Activated CD4-positive, alpha-beta T cell treated with anti-CD3 and anti-CD28 coated beads, Interleukin-2, amount 50 U/mL, for 24 hours (primary cell): Measurements from ENCODE around the gene NCF1.
"Not testable (repeated sequence)": the region's sequence is repeated elsewhere in the genome, so short reads cannot be mapped to it uniquely, and the experiment has no call there.

Source experiments
- DNase-seq, 2 donors: peaks; one replicate each; pipeline ENCODE4 v3.0.0-alpha.2; 2020; ENCODE audit warnings: low read depth in 1 of 2, low spot score in 1 of 2

NCF1 gene

GRCh38 chr7:74773760-74774750 is at the start of gene NCF1:
NCF1 (plus strand) TSS chr7:74774011; CDS start chr7:74774032, 21 bp downstream.
- not testable (repeated sequence) for DNase-seq

- no peak for DNase-seq
Observed at GRCh38 chr7:74725840-74726239, 48.0 kb upstream of the NCF1 start.

DNA sequence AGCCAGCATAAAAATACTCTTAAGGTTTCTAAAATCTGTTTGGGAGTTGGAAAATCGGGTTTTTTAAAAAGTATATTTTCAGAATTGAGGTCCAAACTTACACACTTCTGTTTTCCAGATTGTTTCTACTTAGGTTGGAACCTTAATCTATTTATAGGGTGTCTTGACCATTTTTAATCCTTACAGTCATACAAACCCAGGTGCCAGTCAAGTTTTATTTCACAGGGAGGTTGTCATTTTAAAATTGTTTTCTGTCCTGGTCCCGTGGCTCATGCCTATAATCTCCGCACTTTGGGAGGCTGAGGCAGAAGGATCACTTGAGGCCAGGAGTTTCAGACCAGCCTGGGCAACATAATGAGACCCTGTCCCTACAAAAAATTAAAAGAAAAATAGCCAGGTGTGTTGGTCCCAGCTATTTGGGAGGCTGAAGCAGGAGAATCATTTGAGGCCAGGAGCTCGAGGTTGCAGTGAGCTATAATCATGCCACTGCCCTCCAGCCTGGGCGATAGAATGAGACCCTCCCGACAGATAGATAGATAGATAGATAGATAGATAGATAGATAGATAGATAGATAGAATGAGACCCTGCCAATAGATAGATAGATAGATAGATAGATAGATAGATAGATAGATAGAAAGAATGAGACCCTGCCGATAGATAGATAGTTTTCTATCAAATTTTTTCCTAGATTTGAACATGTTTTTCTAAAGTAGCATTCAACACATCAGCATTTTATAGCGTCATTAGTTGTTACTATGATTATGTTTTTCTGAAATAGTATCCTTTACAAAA is 47.3 kb upstream of the NCF1 start:
- DNase-seq, result no peak

GRCh38 chr7:74728686-74729085 is 45.1 kb upstream of the NCF1 start:
- not testable (repeated sequence) for DNase-seq

- not testable (repeated sequence) for DNase-seq
Observed at GRCh38 chr7:74730186-74730585, 43.6 kb upstream of the NCF1 start.

DNA sequence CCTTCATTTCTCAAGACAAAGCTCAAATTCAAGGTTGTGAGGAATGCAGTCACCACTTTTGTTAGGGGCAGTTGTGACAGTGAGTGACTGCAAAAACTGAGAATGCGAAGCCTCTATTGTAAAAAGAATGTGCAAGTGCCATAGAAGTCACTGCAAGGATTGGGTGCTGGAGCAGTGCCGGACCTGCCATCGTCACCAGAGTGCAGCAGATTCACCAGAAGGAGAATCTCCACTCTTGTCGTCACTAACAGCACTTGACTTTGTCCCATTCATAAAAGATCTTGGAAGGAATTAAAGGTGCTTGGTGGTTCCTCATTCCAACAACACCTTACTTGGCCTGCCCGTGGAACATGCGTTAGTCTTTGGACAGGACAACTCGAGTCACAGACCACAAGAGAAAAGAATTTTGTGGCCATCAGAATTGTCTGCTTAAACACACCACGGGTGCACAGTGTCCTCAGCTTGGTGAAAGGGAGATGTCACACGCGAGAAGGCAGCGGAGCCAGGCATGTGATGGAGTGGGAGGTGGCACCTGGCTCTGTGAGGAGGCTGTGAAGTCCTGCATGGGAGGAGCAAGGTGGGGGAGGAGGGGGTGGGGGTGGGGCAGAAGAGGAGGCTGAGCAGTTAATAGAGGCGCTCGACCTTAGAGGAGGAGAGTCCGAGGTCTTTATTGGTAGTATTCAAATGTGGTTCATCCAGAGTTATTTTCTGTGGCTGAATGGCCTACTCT is 33.7 kb upstream of the NCF1 start:
- DNase-seq, result not testable (repeated sequence)

DNA sequence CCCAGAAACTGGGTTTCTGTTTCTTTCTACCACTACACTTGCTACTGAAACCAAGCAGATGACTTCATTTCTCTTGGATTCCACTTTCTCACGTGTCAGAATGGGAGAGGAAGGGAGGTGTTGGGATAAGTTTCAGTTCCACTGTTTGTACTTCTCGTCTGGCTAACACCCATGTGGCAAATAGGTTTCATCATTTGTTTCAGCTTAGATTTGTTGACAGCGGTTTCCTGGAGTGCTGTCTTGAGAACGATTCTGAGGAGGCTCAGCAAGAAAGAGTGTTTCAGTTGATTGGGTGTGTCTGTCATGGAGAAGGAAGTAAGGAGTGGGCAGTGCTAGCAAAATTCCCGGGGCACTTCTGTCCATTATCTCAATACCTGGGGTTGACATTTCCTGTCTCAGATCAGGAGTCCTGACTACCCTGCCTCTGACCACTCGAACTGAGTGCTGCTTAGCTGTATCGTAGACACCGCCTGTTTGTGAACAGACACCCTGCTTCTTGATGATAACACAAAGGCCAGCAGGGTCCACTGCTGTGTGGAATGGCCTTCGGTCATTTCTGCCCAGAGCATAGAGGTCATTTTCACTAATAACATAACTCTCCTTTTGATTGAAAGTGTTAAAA is 29.8 kb upstream of the NCF1 start:
- not testable (repeated sequence) for DNase-seq

DNA sequence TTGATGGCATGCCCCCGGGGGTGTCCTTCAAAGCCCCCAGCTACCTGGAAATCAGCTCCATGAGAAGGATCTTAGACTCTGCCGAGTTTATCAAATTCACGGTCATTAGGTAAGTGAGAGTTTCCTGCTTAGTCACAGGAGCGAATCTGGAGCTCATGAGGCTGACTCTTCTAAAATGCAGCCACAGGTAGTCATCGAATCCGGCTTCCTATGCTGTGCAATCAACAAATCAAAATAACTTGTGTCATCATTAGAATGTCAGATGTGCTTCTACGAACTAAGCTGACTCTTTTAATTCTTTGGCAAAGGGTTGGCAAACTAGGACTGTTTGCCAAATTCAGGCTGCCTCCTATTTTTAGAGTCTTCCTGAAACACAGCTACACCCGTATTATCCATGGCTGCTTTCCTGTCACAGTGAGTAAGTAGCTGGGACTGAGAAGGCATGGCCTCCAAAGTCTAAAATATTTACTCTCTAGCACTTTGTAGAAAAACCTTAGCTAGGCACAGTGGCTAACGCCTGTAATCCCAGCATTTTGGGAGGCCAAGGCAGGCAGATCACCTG is 19.8 kb upstream of the NCF1 start:
- not testable (repeated sequence) for DNase-seq

- DNase-seq, result not testable (repeated sequence)
Observed at GRCh38 chr7:74756673-74757072, 17.1 kb upstream of the NCF1 start.

DNA sequence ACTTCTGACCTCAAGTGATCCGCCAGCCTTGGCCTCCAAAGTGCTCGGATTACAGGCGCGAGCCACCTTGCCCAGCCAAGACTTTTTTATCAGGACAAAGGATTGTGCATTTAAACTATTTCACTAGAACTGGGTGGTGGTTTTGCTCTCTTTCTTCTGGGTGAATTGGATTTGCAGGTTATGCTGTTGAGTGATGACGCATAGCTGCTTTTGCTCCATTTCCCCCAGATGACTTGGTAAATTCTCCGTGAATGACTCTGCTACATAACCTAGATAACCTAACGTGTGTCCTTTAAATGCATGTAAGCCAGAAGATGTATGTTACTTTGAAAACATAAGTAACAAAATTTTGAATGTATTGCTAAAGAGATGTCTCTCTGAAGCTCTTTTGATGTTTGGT is 15.5 kb upstream of the NCF1 start:
- DNase-seq, result not testable (repeated sequence)

GRCh38 chr7:74758982-74759381 is 14.8 kb upstream of the NCF1 start:
- not testable (repeated sequence) for DNase-seq

DNA sequence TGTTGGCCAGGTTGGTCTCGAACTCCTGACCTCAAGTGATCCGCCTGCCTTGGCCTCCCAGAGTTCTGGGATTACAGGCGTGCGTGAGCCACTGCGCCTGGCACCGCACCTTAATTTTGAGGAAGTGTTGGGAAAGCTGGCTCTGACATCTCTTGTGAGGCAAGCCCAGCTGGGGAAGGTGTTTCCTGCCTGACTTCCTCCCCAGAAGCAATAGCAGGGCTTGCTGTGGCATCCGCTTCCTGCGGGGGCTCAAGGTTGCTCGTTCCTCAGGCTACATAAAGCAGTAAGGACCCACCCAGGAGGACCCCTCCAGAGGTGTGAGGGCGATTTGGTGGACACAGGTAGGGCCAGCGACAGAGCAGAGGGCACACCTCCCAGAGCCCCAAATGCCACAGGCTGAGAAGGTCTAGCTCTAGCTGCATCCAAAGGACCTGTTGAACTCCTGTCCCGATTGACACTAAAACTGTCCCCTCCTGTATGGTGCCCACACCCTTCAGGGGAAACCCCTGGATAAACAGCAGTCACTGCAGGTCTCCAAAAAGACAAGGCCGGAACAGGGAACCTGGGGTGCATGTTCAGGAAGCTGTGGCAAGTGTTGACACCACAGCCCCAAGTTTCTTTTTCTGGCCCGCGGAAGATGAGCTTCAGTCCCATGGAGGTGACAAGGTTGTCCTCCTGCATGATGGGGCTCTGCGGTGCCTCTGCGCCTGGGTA is 8.4 kb upstream of the NCF1 start:
- DNase-seq, result not testable (repeated sequence)

DNA sequence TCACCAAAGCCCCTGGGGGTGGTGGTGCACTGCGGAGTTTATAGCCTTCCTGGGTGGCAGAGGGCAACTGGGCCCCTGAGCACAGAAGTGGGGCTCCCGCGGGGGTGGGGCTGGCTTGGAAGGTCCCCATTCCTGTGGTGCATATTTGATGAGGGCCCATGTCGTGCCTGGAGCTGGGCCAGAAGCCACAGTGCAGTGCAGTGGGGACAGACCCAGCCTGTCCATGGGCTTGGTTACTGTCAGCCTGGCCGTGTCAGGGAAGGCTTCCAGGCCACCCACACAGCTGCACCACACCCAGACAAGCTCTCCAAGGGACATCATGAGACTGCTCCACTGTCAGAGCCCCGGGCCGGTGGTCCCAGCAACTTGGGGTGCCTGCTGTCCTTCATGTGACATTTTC is 7.3 kb upstream of the NCF1 start:
- DNase-seq, result not testable (repeated sequence)

DNA sequence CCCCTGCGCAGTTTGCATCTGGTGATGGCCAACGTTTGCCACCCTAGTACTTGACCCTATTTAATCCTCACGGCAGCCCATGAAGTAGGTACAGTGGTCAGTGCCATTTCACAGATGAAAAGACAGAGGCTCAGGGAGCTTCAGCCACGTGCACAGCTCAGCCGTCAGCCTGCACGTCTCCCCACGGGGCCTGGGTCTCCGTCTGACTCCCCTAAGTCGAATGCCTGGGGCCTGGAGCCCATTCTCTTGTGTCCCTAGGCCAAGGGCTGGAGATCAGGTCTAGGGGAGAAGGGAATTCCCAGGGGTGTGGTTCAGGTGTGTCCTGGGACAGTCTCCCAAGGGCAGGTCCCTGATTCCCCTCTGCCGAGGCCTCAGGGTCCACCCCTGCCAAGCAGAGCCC is 6.8 kb upstream of the NCF1 start:
- not testable (repeated sequence) for DNase-seq

DNA sequence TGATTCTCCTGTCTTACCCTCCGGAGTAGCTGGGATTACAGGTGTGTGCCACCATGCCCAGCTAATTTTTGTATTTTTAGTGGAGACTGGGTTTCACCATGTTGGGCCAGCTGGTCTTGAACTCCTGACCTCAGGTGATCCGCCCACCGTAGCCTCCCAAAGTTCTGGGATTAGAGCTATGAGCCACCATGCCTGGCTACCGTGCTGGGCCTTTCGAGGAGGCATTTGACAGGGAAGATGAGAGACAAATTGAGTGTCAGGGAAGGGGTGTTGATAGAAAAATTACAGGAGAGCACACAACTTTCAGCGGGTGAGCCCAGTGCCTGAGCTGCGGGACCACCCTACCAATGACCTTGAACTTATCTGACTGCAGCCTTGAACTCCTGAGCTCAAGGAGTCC is 3.7 kb upstream of the NCF1 start:
- DNase-seq, result not testable (repeated sequence)

GRCh38 chr7:74772093-74772492 is 1.7 kb upstream of the NCF1 start:
- not testable (repeated sequence) for DNase-seq

DNA sequence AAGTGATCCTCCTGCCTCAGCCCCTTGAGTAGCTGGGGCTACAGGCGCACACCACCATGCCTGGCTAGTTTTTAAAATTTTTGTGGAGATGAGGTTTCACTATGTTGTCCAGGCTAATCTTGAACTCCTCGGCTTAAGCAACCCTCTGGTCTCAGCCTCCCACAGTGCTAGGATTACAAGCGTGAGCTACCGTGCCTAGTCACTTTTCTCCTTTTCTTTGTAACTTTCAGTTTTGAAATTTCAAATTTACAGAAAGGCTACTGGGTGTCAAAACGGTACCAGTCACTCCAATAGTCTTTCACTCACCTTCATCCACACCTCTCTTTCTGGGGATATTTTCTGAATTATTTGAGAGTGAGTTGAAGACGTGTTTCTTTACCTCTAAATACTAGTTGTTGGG is 1.3 kb downstream of the NCF1 start:
- DNase-seq, result not testable (repeated sequence)

GRCh38 chr7:74779053-74779452 is 5.2 kb downstream of the NCF1 start:
- not testable (repeated sequence) for DNase-seq

GRCh38 chr7:74781746-74782145 is 7.9 kb downstream of the NCF1 start:
- not testable (repeated sequence) for DNase-seq

- not testable (repeated sequence) for DNase-seq
Observed at GRCh38 chr7:74783595-74783994, 9.8 kb downstream of the NCF1 start.
